8988T (cell line): ENCODE results near the gene SULT2B1.
"Not testable (repeated sequence)": the region's sequence is repeated elsewhere in the genome, so short reads cannot be mapped to it uniquely, and the experiment has no call there.

ENCODE experiments used
- DNase-seq: peaks from one replicate; pipeline ENCODE4 v3.0.0; 2011

Gene SULT2B1

GRCh38 chr19:48561412-48561811 is 9.4 kb downstream of the SULT2B1 start:
- no peak for DNase-seq

- no peak for DNase-seq
Observed at GRCh38 chr19:48565090-48565489, 13.1 kb downstream of the SULT2B1 start.

GRCh38 chr19:48568345-48568886 is 16.4 kb downstream of the SULT2B1 start:
- no peak for DNase-seq

GRCh38 chr19:48569814-48570213 is 17.8 kb downstream of the SULT2B1 start:
- no peak for DNase-seq

- no peak for DNase-seq
Observed at GRCh38 chr19:48571378-48572162, 19.6 kb downstream of the SULT2B1 start.

- DNase-seq: no peak
Observed at GRCh38 chr19:48573163-48573505, 21.2 kb downstream of the SULT2B1 start.

- DNase-seq: no peak
Observed at GRCh38 chr19:48575931-48576622, 24.1 kb downstream of the SULT2B1 start.

- not testable (repeated sequence) for DNase-seq
Observed at GRCh38 chr19:48577908-48578307, 25.9 kb downstream of the SULT2B1 start.

- no peak for DNase-seq
Observed at GRCh38 chr19:48578891-48579290, 26.9 kb downstream of the SULT2B1 start.

- DNase-seq: no peak
Observed at GRCh38 chr19:48582168-48582567, 30.2 kb downstream of the SULT2B1 start.

GRCh38 chr19:48587387-48587786 is 35.4 kb downstream of the SULT2B1 start:
- DNase-seq: no peak

GRCh38 chr19:48588670-48589401 is 36.9 kb downstream of the SULT2B1 start:
- DNase-seq: peak; percentile 67

- no peak for DNase-seq
Observed at GRCh38 chr19:48591021-48591420, 39.0 kb downstream of the SULT2B1 start.

GRCh38 chr19:48595171-48595570 is 43.2 kb downstream of the SULT2B1 start:
- DNase-seq: no peak

- DNase-seq: no peak
Observed at GRCh38 chr19:48595833-48596232, 43.9 kb downstream of the SULT2B1 start.

GRCh38 chr19:48596237-48596636 is 44.3 kb downstream of the SULT2B1 start:
- no peak for DNase-seq

- DNase-seq: no peak
Observed at GRCh38 chr19:48596679-48597465, 44.9 kb downstream of the SULT2B1 start.

- DNase-seq: no peak
Observed at GRCh38 chr19:48598996-48599700, 47.2 kb downstream of the SULT2B1 start.

GRCh38 chr19:48600679-48601417 is 48.9 kb downstream of the SULT2B1 start:
- no peak for DNase-seq

GRCh38 chr19:48603001-48603400 is 51.0 kb downstream of the SULT2B1 start:
- DNase-seq: no peak

GRCh38 chr19:48603449-48603848 is 51.5 kb downstream of the SULT2B1 start:
- no peak for DNase-seq
